H1 (cell line): ENCODE measurements around the gene RFPL3.

Experiments
- CHD2 ChIP-seq: IDR thresholded peaks from 2 replicates; pipeline ENCODE4 v1.6.1; 2012; ENCODE audit warnings: low read length, improper control_type of control experiment
- JUND ChIP-seq: IDR thresholded peaks from 2 replicates; pipeline ENCODE4 v1.6.1; 2011; ENCODE audit warnings: mild to moderate bottlenecking, improper control_type of control experiment, low read length
- POLR2A ChIP-seq, 2 experiments: IDR thresholded peaks; 1 replicate in 1 of 2; 2 replicates in 1 of 2; pipeline ENCODE4 v1.6.1; 2011; ENCODE audit warnings: low read depth in 2 of 2, low read length in 2 of 2, mild to moderate bottlenecking in 2 of 2; ENCODE audit errors: control extremely low read depth in 1 of 2
- POLR2AphosphoS5 ChIP-seq: IDR thresholded peaks from 2 replicates; pipeline ENCODE4 v1.6.1; 2011; ENCODE audit warnings: low read depth, low read length
- TF ChIP-seq, protein P1 (sequence below), 3 experiments: IDR thresholded peaks; 1 replicate in 2 of 3; 2 replicates in 1 of 3; pipeline versions ENCODE4 v1.5.1 to v1.6.1; 2011; ENCODE audit warnings: low read length in 3 of 3, mild to moderate bottlenecking in 3 of 3, inconsistent platforms in 2 of 3, low read depth in 1 of 3, moderate library complexity in 1 of 3; ENCODE audit not compliant: insufficient read depth in 1 of 3; ENCODE audit errors: control extremely low read depth in 1 of 3

DNA sequence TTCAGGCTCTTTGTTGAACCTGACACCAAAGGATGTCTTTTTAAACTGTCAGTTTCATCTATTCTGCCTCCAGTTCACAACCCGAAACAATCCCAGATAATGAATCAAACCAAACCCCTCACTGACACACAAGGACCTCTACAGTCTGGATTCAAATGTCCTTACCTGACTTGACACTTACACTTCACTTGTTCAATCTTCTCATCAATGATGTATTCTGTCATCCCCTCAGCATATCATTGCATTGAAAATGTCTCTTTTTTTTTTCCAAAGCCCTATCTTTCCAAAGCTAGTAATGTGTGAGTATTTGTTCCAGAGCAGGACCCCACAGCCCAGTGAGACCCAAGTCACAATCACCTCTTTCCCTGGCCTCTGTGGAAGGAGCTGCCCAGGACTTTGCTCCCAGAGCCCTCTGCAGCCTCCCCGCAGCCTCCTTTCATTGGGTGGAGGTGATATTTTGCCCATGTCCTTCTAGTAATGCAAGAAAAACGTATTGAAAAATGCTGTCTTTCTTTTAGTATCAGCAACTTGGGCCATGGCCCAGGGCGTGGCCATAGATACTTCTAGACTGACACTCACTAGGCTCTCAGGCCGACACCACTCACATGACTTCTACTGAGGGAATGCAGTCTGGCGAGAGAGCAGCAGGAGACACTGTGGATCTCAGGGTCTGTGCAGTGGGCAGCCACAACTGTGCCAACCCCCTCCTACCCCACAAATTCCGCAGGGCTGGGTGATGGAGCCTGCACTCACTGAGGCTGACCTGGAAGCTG, 18.2 kb downstream of the RFPL3 start:
- TF ChIP-seq, protein P1, sequence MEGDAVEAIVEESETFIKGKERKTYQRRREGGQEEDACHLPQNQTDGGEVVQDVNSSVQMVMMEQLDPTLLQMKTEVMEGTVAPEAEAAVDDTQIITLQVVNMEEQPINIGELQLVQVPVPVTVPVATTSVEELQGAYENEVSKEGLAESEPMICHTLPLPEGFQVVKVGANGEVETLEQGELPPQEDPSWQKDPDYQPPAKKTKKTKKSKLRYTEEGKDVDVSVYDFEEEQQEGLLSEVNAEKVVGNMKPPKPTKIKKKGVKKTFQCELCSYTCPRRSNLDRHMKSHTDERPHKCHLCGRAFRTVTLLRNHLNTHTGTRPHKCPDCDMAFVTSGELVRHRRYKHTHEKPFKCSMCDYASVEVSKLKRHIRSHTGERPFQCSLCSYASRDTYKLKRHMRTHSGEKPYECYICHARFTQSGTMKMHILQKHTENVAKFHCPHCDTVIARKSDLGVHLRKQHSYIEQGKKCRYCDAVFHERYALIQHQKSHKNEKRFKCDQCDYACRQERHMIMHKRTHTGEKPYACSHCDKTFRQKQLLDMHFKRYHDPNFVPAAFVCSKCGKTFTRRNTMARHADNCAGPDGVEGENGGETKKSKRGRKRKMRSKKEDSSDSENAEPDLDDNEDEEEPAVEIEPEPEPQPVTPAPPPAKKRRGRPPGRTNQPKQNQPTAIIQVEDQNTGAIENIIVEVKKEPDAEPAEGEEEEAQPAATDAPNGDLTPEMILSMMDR (IDR thresholded peaks at IDR 0.05; ENCODE audit: control extremely low read depth in 1 of 3, insufficient read depth in 1 of 3, low read depth in 1 of 3, low read length in 3 of 3), result no peak
- TF ChIP-seq POLR2A (IDR thresholded peaks at IDR 0.05; ENCODE audit: control extremely low read depth in 1 of 2, low read depth in 2 of 2, low read length in 2 of 2), result no peak
- TF ChIP-seq CHD2, result no peak
- TF ChIP-seq JUND, result no peak
- no peak for TF ChIP-seq POLR2AphosphoS5
